SK-N-DZ (cell line): ENCODE data around the gene ZBTB7A.

ENCODE experiments used
- DNase-seq: peaks from one replicate; pipeline ENCODE4 v3.0.0-alpha.2; 2015; ENCODE audit warnings: low spot score

The ZBTB7A gene

GRCh38 chr19:4094291-4094690 is 27.6 kb upstream of the ZBTB7A start:
- no peak for DNase-seq

- no peak for DNase-seq
These were observed 27.0 kb upstream of the ZBTB7A start for GRCh38 chr19:4093643-4094175.

GRCh38 chr19:4090356-4091220 is 23.9 kb upstream of the ZBTB7A start:
- no peak for DNase-seq

GRCh38 chr19:4089946-4090345 is 23.2 kb upstream of the ZBTB7A start:
- DNase-seq, result no peak

GRCh38 chr19:4089400-4089908 is 22.8 kb upstream of the ZBTB7A start:
- no peak for DNase-seq

GRCh38 chr19:4088975-4089374 is 22.3 kb upstream of the ZBTB7A start:
- DNase-seq, result no peak

GRCh38 chr19:4087787-4088679 is 21.3 kb upstream of the ZBTB7A start:
- DNase-seq, result no peak

GRCh38 chr19:4086411-4086867 is 19.7 kb upstream of the ZBTB7A start:
- no peak for DNase-seq

- no peak for DNase-seq
These were observed 17.8 kb upstream of the ZBTB7A start for GRCh38 chr19:4084547-4084877.

GRCh38 chr19:4083677-4084546 is 17.2 kb upstream of the ZBTB7A start:
- DNase-seq, result no peak

GRCh38 chr19:4082172-4082571 is 15.5 kb upstream of the ZBTB7A start:
- DNase-seq, result no peak

- DNase-seq, result no peak
These were observed 14.9 kb upstream of the ZBTB7A start for GRCh38 chr19:4081441-4082129.

GRCh38 chr19:4080473-4080872 is 13.8 kb upstream of the ZBTB7A start:
- no peak for DNase-seq

GRCh38 chr19:4077800-4078684 is 11.3 kb upstream of the ZBTB7A start:
- no peak for DNase-seq

GRCh38 chr19:4077007-4077374 is 10.3 kb upstream of the ZBTB7A start:
- DNase-seq, result no peak

- DNase-seq, result no peak
These were observed 8.7 kb upstream of the ZBTB7A start for GRCh38 chr19:4075373-4075772.

- DNase-seq, result no peak
These were observed 4.9 kb upstream of the ZBTB7A start for GRCh38 chr19:4071610-4072009.

- no peak for DNase-seq
These were observed 2.7 kb upstream of the ZBTB7A start for GRCh38 chr19:4069331-4069959.
